Suprapubic skin (tissue), 4 donors: ENCODE results near the gene CRTC2. TPM values are rescaled to one million over a fixed set of nuclear protein-coding genes. Genes with fewer than 3 reads are reported as not detected.

Experiments
- DNase-seq, 2 donors: peaks; one replicate each; pipeline ENCODE4 v3.0.0-alpha.2; 2019; ENCODE audit warnings: low spot score in 2 of 2
- H3K27ac ChIP-seq: fragments of 200-600 bp; sonication (generic); one replicate; pipeline ENCODE4 v1.5.1; 2019
- H3K27me3 ChIP-seq: fragments of 200-600 bp; sonication (generic); one replicate; pipeline ENCODE4 v1.5.1; 2019
- H3K36me3 ChIP-seq: fragments of 200-600 bp; sonication (generic); one replicate; pipeline ENCODE4 v1.5.1; 2019
- H3K4me1 ChIP-seq: fragments of 200-600 bp; sonication (generic); one replicate; pipeline ENCODE4 v1.5.1; 2019
- H3K4me3 ChIP-seq: fragments of 200-600 bp; sonication (generic); one replicate; pipeline ENCODE4 v1.5.1; 2019; ENCODE audit warnings: mild to moderate bottlenecking
- H3K9me3 ChIP-seq: fragments of 200-600 bp; sonication (generic); one replicate; pipeline ENCODE4 v1.5.1; 2019
- EP300 ChIP-seq: sonication (generic); formaldehyde crosslinking; IDR thresholded peaks from one replicate; pipeline ENCODE4 v1.6.1; 2017; ENCODE audit warnings: antibody characterized with exemption
- POLR2A ChIP-seq, 2 donors: fragments of 450-650 bp; IDR thresholded peaks; one replicate each; pipeline ENCODE4 v1.6.1; 2017; ENCODE audit warnings: antibody characterized with exemption in 2 of 2, mild to moderate bottlenecking in 2 of 2, moderate library complexity in 2 of 2
- POLR2AphosphoS5 ChIP-seq, 3 donors: sonication (generic); formaldehyde crosslinking; IDR thresholded peaks; one replicate each; pipeline ENCODE4 v1.6.1; 2017; ENCODE audit warnings: antibody characterized with exemption in 3 of 3
- WGBS: methylation state at CpG from one replicate; pipeline ENCODE4 v1.1.5; 2018; 5-methylcytosine and 5-hydroxymethylcytosine counted together
- total RNA-seq, 4 donors: library from RNA; depleted of rRNA; stranded (reverse); fragments of >200 nt; gene quantifications; one replicate each; pipeline ENCODE4 v1.1.0, GENCODE V29; 2016
- TF ChIP-seq, protein P1 (sequence below), 2 donors: fragments of 200-600 bp in 1 of 2; fragments of 450-650 bp in 1 of 2; sonication (generic) in 1 of 2; IDR thresholded peaks; one replicate each; pipeline ENCODE4 v1.5.1; 2016 to 2019; ENCODE audit warnings: antibody characterized with exemption in 2 of 2, mild to moderate bottlenecking in 1 of 2, moderate library complexity in 1 of 2

CRTC2 gene
- total RNA-seq, 4 donors from 2014 or later, result 19.3 to 36.2 (median 24.5) TPM

- 100% methylated on average over 9 of the region's 9 CpGs for WGBS
- H3K27me3 ChIP-seq, result no peaks in the 10 kb centered on the region
- DNase-seq, result no peak
- no peaks in the 10 kb centered on the region for H3K4me1 ChIP-seq
- no peak overlapping the region for H3K4me3 ChIP-seq
- H3K9me3 ChIP-seq, result no peaks in the 10 kb centered on the region
- no peak overlapping the region for H3K27ac ChIP-seq
- H3K36me3 ChIP-seq, result peaks cover 88% of the 10 kb centered on the region
- TF ChIP-seq POLR2AphosphoS5 (IDR thresholded peaks at IDR 0.05), result no peak
- TF ChIP-seq EP300, result no peak
- TF ChIP-seq POLR2A (IDR thresholded peaks at IDR 0.05), result no peak
- TF ChIP-seq, protein P1, sequence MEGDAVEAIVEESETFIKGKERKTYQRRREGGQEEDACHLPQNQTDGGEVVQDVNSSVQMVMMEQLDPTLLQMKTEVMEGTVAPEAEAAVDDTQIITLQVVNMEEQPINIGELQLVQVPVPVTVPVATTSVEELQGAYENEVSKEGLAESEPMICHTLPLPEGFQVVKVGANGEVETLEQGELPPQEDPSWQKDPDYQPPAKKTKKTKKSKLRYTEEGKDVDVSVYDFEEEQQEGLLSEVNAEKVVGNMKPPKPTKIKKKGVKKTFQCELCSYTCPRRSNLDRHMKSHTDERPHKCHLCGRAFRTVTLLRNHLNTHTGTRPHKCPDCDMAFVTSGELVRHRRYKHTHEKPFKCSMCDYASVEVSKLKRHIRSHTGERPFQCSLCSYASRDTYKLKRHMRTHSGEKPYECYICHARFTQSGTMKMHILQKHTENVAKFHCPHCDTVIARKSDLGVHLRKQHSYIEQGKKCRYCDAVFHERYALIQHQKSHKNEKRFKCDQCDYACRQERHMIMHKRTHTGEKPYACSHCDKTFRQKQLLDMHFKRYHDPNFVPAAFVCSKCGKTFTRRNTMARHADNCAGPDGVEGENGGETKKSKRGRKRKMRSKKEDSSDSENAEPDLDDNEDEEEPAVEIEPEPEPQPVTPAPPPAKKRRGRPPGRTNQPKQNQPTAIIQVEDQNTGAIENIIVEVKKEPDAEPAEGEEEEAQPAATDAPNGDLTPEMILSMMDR (IDR thresholded peaks at IDR 0.05), result no peak
These were observed 23.7 kb downstream of the CRTC2 start for GRCh38 chr1:153934746-153935145.

DNA sequence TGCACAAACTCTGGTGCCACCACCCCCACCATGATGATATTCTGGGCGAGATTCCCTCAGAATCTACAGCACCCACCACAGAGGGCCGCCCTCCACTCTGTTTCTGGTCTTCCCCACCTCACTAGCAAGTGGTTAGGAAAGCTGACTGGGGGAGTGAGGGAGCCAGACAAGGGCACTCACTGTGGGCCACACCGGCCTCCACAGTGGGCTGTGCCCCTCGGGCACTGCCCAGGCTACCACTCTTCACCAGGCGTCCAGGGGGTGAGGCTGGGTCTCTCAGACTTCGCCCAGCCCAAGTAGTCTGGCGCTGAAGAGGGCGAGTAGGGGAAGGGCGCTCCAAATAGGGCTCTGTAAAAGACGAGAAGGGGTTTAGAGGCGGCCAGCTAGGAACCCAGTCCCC lies 24.5 kb downstream of the CRTC2 start:
- DNase-seq, result no peak
- Histone ChIP-seq H3K9me3 (no peaks in the 10 kb centered on the region), H3K4me3 (no peak overlapping the region), H3K4me1 (peaks cover 4% of the 10 kb centered on the region), H3K27ac (no peak overlapping the region), H3K27me3 (no peaks in the 10 kb centered on the region), H3K36me3 (peaks cover 80% of the 10 kb centered on the region)
- TF ChIP-seq POLR2A (IDR thresholded peaks at IDR 0.05), result no peak
- TF ChIP-seq, protein P1 (IDR thresholded peaks at IDR 0.05), result no peak
- TF ChIP-seq EP300, result no peak
- TF ChIP-seq POLR2AphosphoS5 (IDR thresholded peaks at IDR 0.05), result no peak
- WGBS, result 95% methylated on average over 10 of the region's 11 CpGs

GRCh38 chr1:153933430-153933829 lies 25.0 kb downstream of the CRTC2 start:
- Histone ChIP-seq H3K36me3 (peaks cover 76% of the 10 kb centered on the region), H3K27me3 (no peaks in the 10 kb centered on the region), H3K4me1 (peaks cover 7% of the 10 kb centered on the region), H3K4me3 (no peak overlapping the region), H3K9me3 (no peaks in the 10 kb centered on the region), H3K27ac (no peak overlapping the region)
- no CpG with 5 or more reads among the region's 14 CpGs for WGBS
- TF ChIP-seq POLR2AphosphoS5 (IDR thresholded peaks at IDR 0.05), result no peak
- TF ChIP-seq EP300, result no peak
- no peak for TF ChIP-seq POLR2A (IDR thresholded peaks at IDR 0.05)
- TF ChIP-seq, protein P1 (IDR thresholded peaks at IDR 0.05), result no peak
- DNase-seq, result no peak

DNA sequence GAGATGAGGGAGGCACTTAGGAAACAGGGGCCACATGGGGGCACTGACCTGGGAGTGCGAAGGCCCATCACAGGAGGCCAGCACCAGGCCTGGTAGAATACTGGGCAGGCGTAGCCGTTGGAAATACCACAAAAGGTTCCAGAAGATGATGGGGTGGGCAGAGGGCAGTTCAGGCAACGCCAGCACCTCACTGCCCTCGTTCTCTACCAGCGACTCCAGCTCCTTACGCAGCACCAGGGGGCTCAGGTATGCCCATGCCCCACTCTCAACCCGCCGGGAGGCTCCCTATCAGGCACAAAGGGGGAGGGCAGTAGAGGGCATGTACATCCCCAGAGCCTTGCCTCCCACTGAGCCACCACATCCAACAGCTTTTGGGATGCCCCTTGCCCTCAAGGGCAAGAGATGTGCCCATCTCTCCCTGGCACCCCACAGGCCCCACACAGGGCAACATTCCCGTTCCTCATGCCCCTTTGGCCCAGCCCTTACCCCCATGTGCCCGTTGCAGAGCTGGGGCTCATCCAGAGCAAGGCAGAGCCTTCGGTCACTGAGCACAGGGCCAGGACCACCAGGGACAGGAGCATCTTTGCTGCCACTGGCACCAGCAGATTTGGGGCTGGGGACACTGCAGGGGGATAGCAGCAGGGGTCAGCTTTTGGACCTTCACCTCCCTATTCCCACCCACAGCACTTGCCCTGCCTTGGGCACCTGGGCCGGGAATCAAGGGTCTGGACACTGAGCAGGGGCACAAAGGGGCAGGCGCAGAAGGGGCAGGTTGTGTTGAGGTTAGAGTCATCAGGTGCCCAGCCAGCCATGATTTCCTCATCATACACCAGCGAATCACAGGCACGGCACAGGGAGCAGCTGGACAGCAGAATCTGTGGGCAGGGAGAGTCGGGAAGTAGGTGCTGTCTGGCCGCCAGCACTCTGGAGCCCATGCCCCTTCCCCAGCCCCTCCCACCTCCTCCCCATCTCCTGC lies 26.0 kb downstream of the CRTC2 start:
- peaks cover 68% of the 10 kb centered on the region for H3K36me3 ChIP-seq
- TF ChIP-seq, protein P1 (IDR thresholded peaks at IDR 0.05), result no peak
- TF ChIP-seq EP300 (no peak), POLR2AphosphoS5 (IDR thresholded peaks at IDR 0.05) (no peak)
- H3K9me3 ChIP-seq, result no peaks in the 10 kb centered on the region
- no peaks in the 10 kb centered on the region for H3K27me3 ChIP-seq
- H3K4me3 ChIP-seq, result no peak overlapping the region
- WGBS, result 90% methylated on average over 16 of the region's 18 CpGs
- H3K4me1 ChIP-seq, result peaks cover 7% of the 10 kb centered on the region
- DNase-seq, result no peak
- H3K27ac ChIP-seq, result no peak overlapping the region
